HEK293 (cell line): ENCODE data around the gene AIM2.

Source experiments
- CTCF ChIA-PET: fragments of 350-600 bp; formaldehyde crosslinking; extraction: SDS; loops from one replicate; lab custom pipeline; 2021; ENCODE audit warnings: antibody characterized with exemption; lab: Yijun Ruan, JAX
- POLR2A ChIA-PET: fragments of 300-600 bp; formaldehyde crosslinking; extraction: SDS; loops from one replicate; lab custom pipeline; 2020; ENCODE audit warnings: antibody characterized with exemption, inconsistent platforms; lab: Yijun Ruan, JAX
- H3K27ac ChIP-seq: fragments of 200-500 bp; sonication (Bioruptor generic); 2 replicates; pipeline ENCODE4 v1.5.1; 2014; ENCODE audit warnings: low read depth, low read length, control low read depth, inconsistent platforms; ENCODE audit errors: extremely low read depth
- H3K36me3 ChIP-seq, 2 experiments: fragments of 200-500 bp in 1 of 2; sonication (Bioruptor generic) in 1 of 2; 1 replicate in 1 of 2; 2 replicates in 1 of 2; pipeline ENCODE4 v1.5.1; 2014 to 2017; ENCODE audit warnings: inconsistent platforms in 2 of 2, low read length in 2 of 2; ENCODE audit not compliant: control insufficient read depth in 2 of 2, insufficient read depth in 1 of 2
- H3K4me1 ChIP-seq: fragments of 200-500 bp; sonication (Bioruptor generic); 2 replicates; pipeline ENCODE4 v1.5.1; 2014; ENCODE audit warnings: mild to moderate bottlenecking, low read length, inconsistent platforms; ENCODE audit not compliant: control insufficient read depth, insufficient read depth
- H3K4me3 ChIP-seq: 2 replicates; pipeline ENCODE4 v1.5.1; 2011; ENCODE audit warnings: low read depth, mild to moderate bottlenecking, control low read depth, low read length, moderate library complexity
- H3K9me3 ChIP-seq: fragments of 200-500 bp; sonication (Bioruptor generic); 2 replicates; pipeline ENCODE4 v1.5.1; 2014; ENCODE audit warnings: low read depth, low read length, inconsistent platforms; ENCODE audit not compliant: control insufficient read depth, insufficient read depth
- IKZF3 ChIP-seq: fragments of 450-650 bp; IDR thresholded peaks from 2 replicates; pipeline ENCODE4 v1.5.0; 2018; ENCODE audit warnings: missing biosample characterization, mild to moderate bottlenecking, missing genetic modification characterization, moderate library complexity
- KLF1 ChIP-seq: fragments of 450-650 bp; formaldehyde crosslinking; IDR thresholded peaks from 2 replicates; pipeline ENCODE4 v1.5.1; 2016; ENCODE audit warnings: missing biosample characterization, missing genetic modification characterization
- SALL2 ChIP-seq: fragments of 450-650 bp; formaldehyde crosslinking; IDR thresholded peaks from 2 replicates; pipeline ENCODE4 v1.5.0; 2017; ENCODE audit warnings: missing biosample characterization, mild to moderate bottlenecking, missing genetic modification characterization, borderline replicate concordance
- SP3 ChIP-seq: fragments of 450-650 bp; formaldehyde crosslinking; IDR thresholded peaks from 2 replicates; pipeline ENCODE4 v1.5.1; 2016; ENCODE audit warnings: missing biosample characterization, missing genetic modification characterization
- ZNF114 ChIP-seq: fragments of 450-650 bp; formaldehyde crosslinking; IDR thresholded peaks from 2 replicates; pipeline ENCODE4 v1.5.0; 2017; ENCODE audit warnings: missing biosample characterization, missing genetic modification characterization
- ZNF133 ChIP-seq: fragments of 450-650 bp; formaldehyde crosslinking; IDR thresholded peaks from 2 replicates; pipeline ENCODE4 v1.5.1; 2016; ENCODE audit warnings: missing biosample characterization, missing genetic modification characterization
- ZNF157 ChIP-seq: fragments of 450-650 bp; formaldehyde crosslinking; IDR thresholded peaks from 2 replicates; pipeline ENCODE4 v1.5.1; 2016; ENCODE audit warnings: missing biosample characterization, missing genetic modification characterization
- ZNF169 ChIP-seq: fragments of 450-650 bp; formaldehyde crosslinking; IDR thresholded peaks from 2 replicates; pipeline ENCODE4 v1.5.1; 2016; ENCODE audit warnings: missing biosample characterization, missing genetic modification characterization
- ZNF184 ChIP-seq: fragments of 450-650 bp; IDR thresholded peaks from 2 replicates; pipeline ENCODE4 v1.5.1; 2018; ENCODE audit warnings: missing biosample characterization, mild to moderate bottlenecking, missing genetic modification characterization
- ZNF211 ChIP-seq: fragments of 450-650 bp; formaldehyde crosslinking; IDR thresholded peaks from 2 replicates; pipeline ENCODE4 v1.5.1; 2016; ENCODE audit warnings: low read depth, missing biosample characterization, missing genetic modification characterization
- ZNF341 ChIP-seq: fragments of 450-650 bp; formaldehyde crosslinking; IDR thresholded peaks from 2 replicates; pipeline ENCODE4; 2016; ENCODE audit warnings: low read depth, missing biosample characterization, missing genetic modification characterization
- ZNF404 ChIP-seq: fragments of 450-650 bp; formaldehyde crosslinking; IDR thresholded peaks from 2 replicates; pipeline ENCODE4 v1.5.1; 2017; ENCODE audit warnings: missing biosample characterization, missing genetic modification characterization
- ZNF654 ChIP-seq: fragments of 450-650 bp; formaldehyde crosslinking; IDR thresholded peaks from 2 replicates; pipeline ENCODE4 v1.5.1; 2016; ENCODE audit warnings: low read depth, missing biosample characterization, missing genetic modification characterization
- ZNF660 ChIP-seq: fragments of 450-650 bp; IDR thresholded peaks from 2 replicates; pipeline ENCODE4 v1.5.1; 2018; ENCODE audit warnings: missing biosample characterization, mild to moderate bottlenecking, missing genetic modification characterization
- ZNF670 ChIP-seq: fragments of 450-650 bp; formaldehyde crosslinking; IDR thresholded peaks from 2 replicates; pipeline ENCODE4 v1.5.1; 2016; ENCODE audit warnings: missing biosample characterization, missing genetic modification characterization, low read depth
- ZNF76 ChIP-seq: fragments of 450-650 bp; formaldehyde crosslinking; IDR thresholded peaks from 2 replicates; pipeline ENCODE4; 2016; ENCODE audit warnings: low read depth, missing biosample characterization, missing genetic modification characterization, borderline replicate concordance
- ZNF776 ChIP-seq: fragments of 450-650 bp; formaldehyde crosslinking; IDR thresholded peaks from 2 replicates; pipeline ENCODE4 v1.5.0; 2017; ENCODE audit warnings: missing biosample characterization, missing genetic modification characterization, borderline replicate concordance
- TF ChIP-seq, protein P1 (sequence below): fragments of 450-650 bp; formaldehyde crosslinking; IDR thresholded peaks from 2 replicates; pipeline ENCODE4 v1.5.1; 2016; ENCODE audit warnings: missing biosample characterization, missing genetic modification characterization
- TF ChIP-seq, protein P2 (sequence below): fragments of 450-650 bp; formaldehyde crosslinking; IDR thresholded peaks from 2 replicates; pipeline ENCODE4 v1.5.1; 2016; ENCODE audit warnings: missing biosample characterization, missing genetic modification characterization
- TF ChIP-seq, protein P3 (sequence below): fragments of 450-650 bp; formaldehyde crosslinking; IDR thresholded peaks from 2 replicates; pipeline ENCODE4 v1.5.1; 2016; ENCODE audit warnings: missing biosample characterization, missing genetic modification characterization
- TF ChIP-seq, protein P4 (sequence below): fragments of 450-650 bp; formaldehyde crosslinking; IDR thresholded peaks from 2 replicates; pipeline ENCODE4 v1.5.1; 2017; ENCODE audit warnings: missing biosample characterization, missing genetic modification characterization
- TF ChIP-seq, protein P5 (sequence below): fragments of 450-650 bp; formaldehyde crosslinking; IDR thresholded peaks from 2 replicates; pipeline ENCODE4 v1.5.1; 2016; ENCODE audit warnings: missing biosample characterization, missing genetic modification characterization

The AIM2 gene

DNA sequence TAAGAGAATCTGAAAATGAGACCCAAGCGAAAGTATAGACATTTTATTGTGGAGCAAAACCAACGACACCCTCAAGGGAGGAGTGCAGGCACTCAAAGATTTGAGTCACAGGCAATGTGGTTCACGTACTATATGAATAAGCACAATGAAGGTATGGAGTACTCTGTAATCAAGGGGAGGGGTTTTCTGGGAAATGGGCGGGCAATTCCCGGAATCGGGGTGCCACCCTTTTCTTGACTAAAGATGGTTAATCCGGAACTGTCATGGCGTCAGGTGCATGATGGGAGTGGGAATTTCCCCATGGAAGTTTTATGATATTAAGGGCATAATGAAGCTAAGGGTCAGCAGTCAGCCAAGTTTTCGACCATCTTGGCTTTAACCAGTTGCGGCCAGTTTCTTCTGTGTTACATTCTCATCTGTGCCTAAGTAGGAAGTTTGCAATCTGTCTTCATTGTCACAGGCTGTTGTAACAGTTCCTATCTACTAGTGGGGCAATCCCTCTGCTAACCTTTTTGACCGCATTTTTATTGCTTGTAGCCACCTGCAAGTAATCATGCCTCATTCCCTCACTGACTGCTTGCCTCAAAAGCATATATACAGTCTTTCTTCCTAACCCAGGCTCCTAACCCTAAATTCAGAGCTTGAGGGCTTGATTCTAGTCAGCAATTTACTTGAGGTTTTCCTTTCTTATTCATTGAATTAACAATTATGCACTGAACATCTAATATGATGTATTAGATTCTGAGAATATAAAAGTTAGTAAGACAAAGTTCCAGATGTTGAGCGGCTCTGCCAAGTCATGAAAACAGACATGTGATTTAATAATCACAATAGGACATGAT lies 775 bp upstream of the AIM2 start:
- Histone ChIP-seq H3K36me3 (no peaks in the 10 kb centered on the region), H3K9me3 (no peaks in the 10 kb centered on the region), H3K4me3 (no peak overlapping the region), H3K4me1 (no peaks in the 10 kb centered on the region), H3K27ac (no peak overlapping the region)
- TF ChIP-seq ZNF114 (tag by site-specific recombination) (no peak), ZNF404 (tag by site-specific recombination) (no peak), KLF1 (tag by site-specific recombination) (no peak)
- TF ChIP-seq, protein P1, sequence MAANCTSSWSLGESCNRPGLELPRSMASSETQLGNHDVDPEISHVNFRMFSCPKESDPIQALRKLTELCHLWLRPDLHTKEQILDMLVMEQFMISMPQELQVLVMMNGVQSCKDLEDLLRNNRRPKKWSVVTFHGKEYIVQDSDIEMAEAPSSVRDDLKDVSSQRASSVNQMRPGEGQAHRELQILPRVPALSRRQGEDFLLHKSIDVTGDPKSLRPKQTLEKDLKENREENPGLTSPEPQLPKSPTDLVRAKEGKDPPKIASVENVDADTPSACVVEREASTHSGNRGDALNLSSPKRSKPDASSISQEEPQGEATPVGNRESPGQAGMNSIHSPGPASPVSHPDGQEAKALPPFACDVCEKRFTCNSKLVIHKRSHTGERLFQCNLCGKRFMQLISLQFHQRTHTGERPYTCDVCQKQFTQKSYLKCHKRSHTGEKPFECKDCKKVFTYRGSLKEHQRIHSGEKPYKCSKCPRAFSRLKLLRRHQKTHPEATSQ (tag by site-specific recombination) = no peak
- TF ChIP-seq, protein P2, sequence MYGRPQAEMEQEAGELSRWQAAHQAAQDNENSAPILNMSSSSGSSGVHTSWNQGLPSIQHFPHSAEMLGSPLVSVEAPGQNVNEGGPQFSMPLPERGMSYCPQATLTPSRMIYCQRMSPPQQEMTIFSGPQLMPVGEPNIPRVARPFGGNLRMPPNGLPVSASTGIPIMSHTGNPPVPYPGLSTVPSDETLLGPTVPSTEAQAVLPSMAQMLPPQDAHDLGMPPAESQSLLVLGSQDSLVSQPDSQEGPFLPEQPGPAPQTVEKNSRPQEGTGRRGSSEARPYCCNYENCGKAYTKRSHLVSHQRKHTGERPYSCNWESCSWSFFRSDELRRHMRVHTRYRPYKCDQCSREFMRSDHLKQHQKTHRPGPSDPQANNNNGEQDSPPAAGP (tag by site-specific recombination) = no peak
- POLR2A ChIA-PET = no interaction called here
- CTCF ChIA-PET = interaction anchor here (0.7 to 1.0 kb wide), 2 partner anchors 12 to 576 kb away, joined by 3 to 4 read pairs; no protein-coding TSS in a partner anchor

DNA sequence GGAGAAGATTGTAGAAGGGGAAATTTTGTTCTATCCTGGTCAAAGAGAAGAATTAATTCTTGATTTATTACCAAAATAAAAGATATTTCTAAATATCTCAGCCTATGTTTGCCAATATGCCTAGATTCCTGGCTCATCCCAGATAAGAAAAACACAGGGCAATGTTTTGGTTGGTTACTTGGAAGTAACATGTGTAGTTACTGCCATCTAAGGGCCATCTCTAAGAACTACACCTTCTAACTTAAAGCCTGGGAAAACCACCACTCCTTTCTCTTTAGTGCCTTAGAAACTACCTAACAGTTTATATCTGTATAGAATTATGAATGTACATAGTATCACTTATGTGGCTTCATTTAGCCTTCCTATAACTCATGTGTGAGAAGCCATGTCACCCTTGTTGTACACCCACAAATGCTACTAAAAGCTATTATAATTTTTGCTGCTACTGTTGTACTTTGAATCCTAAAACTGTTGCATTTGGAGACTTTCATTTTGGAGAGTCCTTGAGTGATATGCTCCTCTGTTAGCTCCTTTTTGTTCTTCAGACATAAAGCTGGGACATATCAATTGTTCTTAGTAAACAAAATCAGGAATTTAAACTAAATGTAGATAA lies 4.5 kb downstream of the AIM2 start:
- CTCF ChIA-PET = interaction anchor here (0.5 to 2.5 kb wide), 23 partner anchors 12 to 1461 kb away, joined by 3 to 16 read pairs (median 3); no protein-coding TSS in a partner anchor
- no peak overlapping the region for H3K27ac ChIP-seq

DNA sequence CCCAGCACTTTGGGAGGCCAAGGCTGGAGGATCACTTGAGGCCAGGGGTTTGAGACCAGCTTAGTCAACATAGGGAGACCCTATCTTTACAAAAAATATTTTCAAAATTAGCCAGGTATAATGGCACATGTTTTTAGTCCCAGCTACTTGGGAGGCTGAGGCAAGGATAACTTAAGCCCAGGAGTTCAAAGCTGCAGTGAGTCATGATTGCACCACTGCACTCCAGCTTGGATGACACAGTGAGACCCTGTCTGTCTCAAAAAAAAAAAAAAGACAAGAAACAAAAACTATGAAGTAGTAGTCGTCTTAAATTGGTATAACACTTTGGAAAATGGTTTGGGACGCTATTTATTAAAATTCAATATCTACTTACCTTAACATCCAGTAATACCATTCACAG lies 7.7 kb downstream of the AIM2 start:
- Histone ChIP-seq H3K36me3 (no peaks in the 10 kb centered on the region), H3K27ac (no peak overlapping the region)
- ChIA-PET CTCF (interaction anchor here (1.5 kb wide), 1 partner anchor 563 kb away, joined by 4 read pairs; no protein-coding TSS in a partner anchor), POLR2A (no interaction called here)
- TF ChIP-seq ZNF670 (no peak), ZNF133 (tag by site-specific recombination) (no peak), ZNF169 (tag by site-specific recombination) (no peak), ZNF76 (tag by site-specific recombination) (no peak), ZNF157 (tag by site-specific recombination) (no peak), ZNF211 (tag by site-specific recombination) (no peak), ZNF184 (no peak), SALL2 (no peak), ZNF341 (no peak), SP3 (tag by site-specific recombination) (no peak)
- TF ChIP-seq, protein P3, sequence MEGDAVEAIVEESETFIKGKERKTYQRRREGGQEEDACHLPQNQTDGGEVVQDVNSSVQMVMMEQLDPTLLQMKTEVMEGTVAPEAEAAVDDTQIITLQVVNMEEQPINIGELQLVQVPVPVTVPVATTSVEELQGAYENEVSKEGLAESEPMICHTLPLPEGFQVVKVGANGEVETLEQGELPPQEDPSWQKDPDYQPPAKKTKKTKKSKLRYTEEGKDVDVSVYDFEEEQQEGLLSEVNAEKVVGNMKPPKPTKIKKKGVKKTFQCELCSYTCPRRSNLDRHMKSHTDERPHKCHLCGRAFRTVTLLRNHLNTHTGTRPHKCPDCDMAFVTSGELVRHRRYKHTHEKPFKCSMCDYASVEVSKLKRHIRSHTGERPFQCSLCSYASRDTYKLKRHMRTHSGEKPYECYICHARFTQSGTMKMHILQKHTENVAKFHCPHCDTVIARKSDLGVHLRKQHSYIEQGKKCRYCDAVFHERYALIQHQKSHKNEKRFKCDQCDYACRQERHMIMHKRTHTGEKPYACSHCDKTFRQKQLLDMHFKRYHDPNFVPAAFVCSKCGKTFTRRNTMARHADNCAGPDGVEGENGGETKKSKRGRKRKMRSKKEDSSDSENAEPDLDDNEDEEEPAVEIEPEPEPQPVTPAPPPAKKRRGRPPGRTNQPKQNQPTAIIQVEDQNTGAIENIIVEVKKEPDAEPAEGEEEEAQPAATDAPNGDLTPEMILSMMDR (tag by site-specific recombination) = no peak
- TF ChIP-seq, protein P4, sequence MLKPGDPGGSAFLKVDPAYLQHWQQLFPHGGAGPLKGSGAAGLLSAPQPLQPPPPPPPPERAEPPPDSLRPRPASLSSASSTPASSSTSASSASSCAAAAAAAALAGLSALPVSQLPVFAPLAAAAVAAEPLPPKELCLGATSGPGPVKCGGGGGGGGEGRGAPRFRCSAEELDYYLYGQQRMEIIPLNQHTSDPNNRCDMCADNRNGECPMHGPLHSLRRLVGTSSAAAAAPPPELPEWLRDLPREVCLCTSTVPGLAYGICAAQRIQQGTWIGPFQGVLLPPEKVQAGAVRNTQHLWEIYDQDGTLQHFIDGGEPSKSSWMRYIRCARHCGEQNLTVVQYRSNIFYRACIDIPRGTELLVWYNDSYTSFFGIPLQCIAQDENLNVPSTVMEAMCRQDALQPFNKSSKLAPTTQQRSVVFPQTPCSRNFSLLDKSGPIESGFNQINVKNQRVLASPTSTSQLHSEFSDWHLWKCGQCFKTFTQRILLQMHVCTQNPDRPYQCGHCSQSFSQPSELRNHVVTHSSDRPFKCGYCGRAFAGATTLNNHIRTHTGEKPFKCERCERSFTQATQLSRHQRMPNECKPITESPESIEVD = no peak
- TF ChIP-seq, protein P5, sequence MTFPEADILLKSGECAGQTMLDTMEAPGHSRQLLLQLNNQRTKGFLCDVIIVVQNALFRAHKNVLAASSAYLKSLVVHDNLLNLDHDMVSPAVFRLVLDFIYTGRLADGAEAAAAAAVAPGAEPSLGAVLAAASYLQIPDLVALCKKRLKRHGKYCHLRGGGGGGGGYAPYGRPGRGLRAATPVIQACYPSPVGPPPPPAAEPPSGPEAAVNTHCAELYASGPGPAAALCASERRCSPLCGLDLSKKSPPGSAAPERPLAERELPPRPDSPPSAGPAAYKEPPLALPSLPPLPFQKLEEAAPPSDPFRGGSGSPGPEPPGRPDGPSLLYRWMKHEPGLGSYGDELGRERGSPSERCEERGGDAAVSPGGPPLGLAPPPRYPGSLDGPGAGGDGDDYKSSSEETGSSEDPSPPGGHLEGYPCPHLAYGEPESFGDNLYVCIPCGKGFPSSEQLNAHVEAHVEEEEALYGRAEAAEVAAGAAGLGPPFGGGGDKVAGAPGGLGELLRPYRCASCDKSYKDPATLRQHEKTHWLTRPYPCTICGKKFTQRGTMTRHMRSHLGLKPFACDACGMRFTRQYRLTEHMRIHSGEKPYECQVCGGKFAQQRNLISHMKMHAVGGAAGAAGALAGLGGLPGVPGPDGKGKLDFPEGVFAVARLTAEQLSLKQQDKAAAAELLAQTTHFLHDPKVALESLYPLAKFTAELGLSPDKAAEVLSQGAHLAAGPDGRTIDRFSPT (tag by site-specific recombination) = no peak
- TF ChIP-seq, all 188 proteins: peak for 0
- H3K9me3 ChIP-seq = no peaks in the 10 kb centered on the region
- H3K4me1 ChIP-seq = no peaks in the 10 kb centered on the region
- no peak overlapping the region for H3K4me3 ChIP-seq

More for the DNA sequence above, 4.5 kb downstream of the AIM2 start:
- no peaks in the 10 kb centered on the region for H3K9me3 ChIP-seq
- TF ChIP-seq ZNF776 (no peak), IKZF3 (tag by site-specific recombination) (0 out of 2 replicates have a peak, but pooled peaks have one; percentile 16), ZNF654 (tag by site-specific recombination) (peak; percentile 60), ZNF660 (0 out of 2 replicates have a peak, but pooled peaks have one; percentile 20)
- TF ChIP-seq, all 188 proteins: peak for 3
- no peak overlapping the region for H3K4me3 ChIP-seq
- POLR2A ChIA-PET = interaction anchor here (1.1 kb wide), 1 partner anchor 72 kb away, joined by 3 read pairs; no protein-coding TSS in a partner anchor
- H3K36me3 ChIP-seq = no peaks in the 10 kb centered on the region
- no peaks in the 10 kb centered on the region for H3K4me1 ChIP-seq
